Measurements from ENCODE around the gene KIF7. TPM values are rescaled to one million over a fixed set of nuclear protein-coding genes. Genes with fewer than 3 reads are reported as not detected.
"Not testable (repeated sequence)": the region's sequence is repeated elsewhere in the genome, so short reads cannot be mapped to it uniquely, and the experiment has no call there.

The KIF7 gene
- total RNA-seq, 1 experiment from 2014 or later: 20.4 TPM

DNA sequence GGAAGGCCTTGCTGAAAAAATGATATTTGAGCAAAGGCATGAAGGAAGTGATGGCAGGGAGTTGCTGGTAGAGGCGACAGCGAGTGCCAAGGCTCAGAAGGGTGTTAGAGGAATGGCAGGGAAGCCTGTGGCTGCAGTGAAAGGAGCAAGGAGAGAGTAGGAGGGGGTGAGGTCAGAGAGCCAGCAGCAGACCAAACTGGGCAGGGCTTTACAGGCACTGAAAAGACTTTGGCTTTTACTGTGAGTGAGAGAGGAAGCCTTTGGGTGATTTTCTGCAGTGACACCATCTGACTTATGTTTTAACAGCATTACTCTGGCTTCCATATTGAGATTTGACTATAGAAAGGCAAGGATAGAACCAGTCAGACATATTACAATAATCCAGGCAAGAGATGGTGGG, 68.6 kb downstream of the KIF7 start:
- TF ChIP-seq JAZF1 (CRISPR knock-in tag; IDR thresholded peaks at IDR 0.05) (no peak), TCF7 (CRISPR knock-in tag; IDR thresholded peaks at IDR 0.05; ENCODE audit: low read depth) (no peak), ESRRA (CRISPR knock-in tag; IDR thresholded peaks at IDR 0.05; ENCODE audit: borderline replicate concordance) (no peak), NR1H2 (CRISPR knock-in tag; IDR thresholded peaks at IDR 0.05) (no peak), ZNF219 (CRISPR knock-in tag; IDR thresholded peaks at IDR 0.05; ENCODE audit: borderline replicate concordance) (no peak), JUN (CRISPR knock-in tag; IDR thresholded peaks at IDR 0.05) (no peak), GABPB1 (CRISPR knock-in tag; IDR thresholded peaks at IDR 0.05) (no peak), MXD4 (CRISPR knock-in tag; IDR thresholded peaks at IDR 0.05; ENCODE audit: borderline replicate concordance) (no peak), GRHL2 (CRISPR knock-in tag; IDR thresholded peaks at IDR 0.05; ENCODE audit: insufficient replicate concordance, severe bottlenecking) (no peak), ZNF423 (CRISPR knock-in tag; IDR thresholded peaks at IDR 0.05) (no peak), TP53 (CRISPR knock-in tag; IDR thresholded peaks at IDR 0.05) (no peak), CBFB (CRISPR knock-in tag; IDR thresholded peaks at IDR 0.05; ENCODE audit: low read depth) (no peak), ZNF138 (CRISPR knock-in tag; conservative IDR thresholded peaks at IDR 0.05) (no peak)
- TF ChIP-seq, protein P1, sequence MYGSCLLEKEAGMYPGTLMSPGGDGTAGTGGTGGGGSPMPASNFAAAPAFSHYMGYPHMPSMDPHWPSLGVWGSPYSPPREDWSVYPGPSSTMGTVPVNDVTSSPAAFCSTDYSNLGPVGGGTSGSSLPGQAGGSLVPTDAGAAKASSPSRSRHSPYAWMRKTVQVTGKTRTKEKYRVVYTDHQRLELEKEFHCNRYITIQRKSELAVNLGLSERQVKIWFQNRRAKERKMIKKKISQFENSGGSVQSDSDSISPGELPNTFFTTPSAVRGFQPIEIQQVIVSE (CRISPR knock-in tag; IDR thresholded peaks at IDR 0.05; ENCODE audit: borderline replicate concordance): no peak
- TF ChIP-seq, protein P2, sequence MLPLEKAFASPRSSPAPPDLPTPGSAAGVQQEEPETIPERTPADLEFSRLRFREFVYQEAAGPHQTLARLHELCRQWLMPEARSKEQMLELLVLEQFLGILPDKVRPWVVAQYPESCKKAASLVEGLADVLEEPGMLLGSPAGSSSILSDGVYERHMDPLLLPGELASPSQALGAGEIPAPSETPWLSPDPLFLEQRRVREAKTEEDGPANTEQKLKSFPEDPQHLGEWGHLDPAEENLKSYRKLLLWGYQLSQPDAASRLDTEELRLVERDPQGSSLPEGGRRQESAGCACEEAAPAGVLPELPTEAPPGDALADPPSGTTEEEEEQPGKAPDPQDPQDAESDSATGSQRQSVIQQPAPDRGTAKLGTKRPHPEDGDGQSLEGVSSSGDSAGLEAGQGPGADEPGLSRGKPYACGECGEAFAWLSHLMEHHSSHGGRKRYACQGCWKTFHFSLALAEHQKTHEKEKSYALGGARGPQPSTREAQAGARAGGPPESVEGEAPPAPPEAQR (CRISPR knock-in tag; IDR thresholded peaks at IDR 0.05): no peak
- TF ChIP-seq, protein P3, sequence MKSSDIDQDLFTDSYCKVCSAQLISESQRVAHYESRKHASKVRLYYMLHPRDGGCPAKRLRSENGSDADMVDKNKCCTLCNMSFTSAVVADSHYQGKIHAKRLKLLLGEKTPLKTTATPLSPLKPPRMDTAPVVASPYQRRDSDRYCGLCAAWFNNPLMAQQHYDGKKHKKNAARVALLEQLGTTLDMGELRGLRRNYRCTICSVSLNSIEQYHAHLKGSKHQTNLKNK (CRISPR knock-in tag; IDR thresholded peaks at IDR 0.05): no peak
- TF ChIP-seq, protein P4, sequence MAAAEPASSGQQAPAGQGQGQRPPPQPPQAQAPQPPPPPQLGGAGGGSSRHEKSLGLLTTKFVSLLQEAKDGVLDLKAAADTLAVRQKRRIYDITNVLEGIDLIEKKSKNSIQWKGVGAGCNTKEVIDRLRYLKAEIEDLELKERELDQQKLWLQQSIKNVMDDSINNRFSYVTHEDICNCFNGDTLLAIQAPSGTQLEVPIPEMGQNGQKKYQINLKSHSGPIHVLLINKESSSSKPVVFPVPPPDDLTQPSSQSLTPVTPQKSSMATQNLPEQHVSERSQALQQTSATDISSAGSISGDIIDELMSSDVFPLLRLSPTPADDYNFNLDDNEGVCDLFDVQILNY (CRISPR knock-in tag; IDR thresholded peaks at IDR 0.05): no peak
- Mint-ChIP-seq H3K9me3 (no peaks in the 10 kb centered on the region), H3K4me3 (no peak overlapping the region), H3K4me1 (peaks cover under 1% of the 10 kb centered on the region), H3K27ac (no peak overlapping the region), H3K27me3 (ENCODE audit: low read depth) (no peaks in the 10 kb centered on the region), H3K36me3 (peaks cover 47% of the 10 kb centered on the region)
- ATAC-seq: no peak
- DNase-seq (ENCODE audit: low spot score): no peak
- POLR2A ChIA-PET: no interaction called here
- CTCF ChIA-PET: interaction anchor here (0.5 kb wide), 1 partner anchor 14 kb away, joined by 3 read pairs; no protein-coding TSS in a partner anchor

DNA sequence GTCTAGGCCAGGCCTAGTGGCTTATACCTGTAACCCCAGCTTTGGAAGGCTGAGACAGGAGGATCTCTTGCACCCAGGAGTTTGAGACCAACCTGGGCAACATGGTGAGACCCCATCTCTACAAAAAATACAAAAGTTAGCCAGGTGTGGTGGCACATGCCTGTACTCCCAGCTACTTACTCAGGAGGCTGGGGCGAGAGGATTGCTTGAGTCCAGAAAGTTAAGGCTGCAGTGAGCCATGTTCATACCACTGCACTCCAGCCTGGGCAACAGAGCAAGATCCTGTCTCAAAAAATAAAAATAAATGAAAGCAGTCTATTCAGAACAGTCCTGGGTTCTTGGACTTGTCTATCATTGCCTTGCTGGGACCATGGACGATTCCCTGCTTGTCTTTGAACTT, 74.5 kb downstream of the KIF7 start:
- POLR2A ChIA-PET; H3K9me3 Mint-ChIP-seq; CTCF ChIA-PET; H3K27me3 Mint-ChIP-seq (ENCODE audit: low read depth); ATAC-seq; DNase-seq (ENCODE audit: low spot score): not testable (repeated sequence)
- peak; percentile 76; the same call in 1 of the 2 replicates for TF ChIP-seq ZNF121 (CRISPR knock-in tag; IDR thresholded peaks at IDR 0.05)
- H3K4me3 Mint-ChIP-seq: peak overlapping the region; percentile 17; the same call in 1 of the 2 replicates
- H3K27ac Mint-ChIP-seq: peak overlapping the region; percentile 41; the same call in 1 of the 2 replicates
- peaks cover 36% of the 10 kb centered on the region for H3K4me1 Mint-ChIP-seq
- H3K36me3 Mint-ChIP-seq: peaks cover 56% of the 10 kb centered on the region

DNA sequence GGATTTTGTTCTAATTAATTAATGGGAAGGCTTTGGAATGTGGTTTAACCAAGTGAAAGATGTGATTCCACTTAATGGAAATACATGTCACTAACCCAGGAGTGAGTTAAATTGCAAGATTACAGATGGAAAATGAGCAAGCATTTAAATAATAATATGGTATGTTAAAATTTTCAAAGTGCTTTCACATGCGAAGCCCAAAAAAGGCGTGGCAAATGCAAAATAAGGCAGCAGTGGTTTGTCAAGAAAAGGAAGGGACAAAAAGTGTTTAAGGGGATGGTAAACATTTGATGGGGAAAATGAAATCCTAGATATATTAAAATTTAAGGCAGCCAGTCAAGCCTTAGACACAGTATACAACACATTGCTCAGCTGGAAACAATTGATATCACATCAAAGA, 77.1 kb downstream of the KIF7 start:
- H3K27ac Mint-ChIP-seq: peak overlapping the region; percentile 88
- ATAC-seq: no peak
- no peaks in the 10 kb centered on the region for H3K27me3 Mint-ChIP-seq (ENCODE audit: low read depth)
- no peaks in the 10 kb centered on the region for H3K9me3 Mint-ChIP-seq
- no peak for DNase-seq (ENCODE audit: low spot score)
- H3K4me1 Mint-ChIP-seq: peaks cover 36% of the 10 kb centered on the region
- peaks cover 36% of the 10 kb centered on the region for H3K36me3 Mint-ChIP-seq
- H3K4me3 Mint-ChIP-seq: peak overlapping the region; percentile 96
- TF ChIP-seq EMX1 (CRISPR knock-in tag; IDR thresholded peaks at IDR 0.05): no peak
- no peak for TF ChIP-seq RELA (CRISPR knock-in tag; IDR thresholded peaks at IDR 0.05; ENCODE audit: borderline replicate concordance)
- no peak for TF ChIP-seq ZNF121 (CRISPR knock-in tag; IDR thresholded peaks at IDR 0.05)
- TF ChIP-seq, protein P5, sequence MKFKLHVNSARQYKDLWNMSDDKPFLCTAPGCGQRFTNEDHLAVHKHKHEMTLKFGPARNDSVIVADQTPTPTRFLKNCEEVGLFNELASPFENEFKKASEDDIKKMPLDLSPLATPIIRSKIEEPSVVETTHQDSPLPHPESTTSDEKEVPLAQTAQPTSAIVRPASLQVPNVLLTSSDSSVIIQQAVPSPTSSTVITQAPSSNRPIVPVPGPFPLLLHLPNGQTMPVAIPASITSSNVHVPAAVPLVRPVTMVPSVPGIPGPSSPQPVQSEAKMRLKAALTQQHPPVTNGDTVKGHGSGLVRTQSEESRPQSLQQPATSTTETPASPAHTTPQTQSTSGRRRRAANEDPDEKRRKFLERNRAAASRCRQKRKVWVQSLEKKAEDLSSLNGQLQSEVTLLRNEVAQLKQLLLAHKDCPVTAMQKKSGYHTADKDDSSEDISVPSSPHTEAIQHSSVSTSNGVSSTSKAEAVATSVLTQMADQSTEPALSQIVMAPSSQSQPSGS (CRISPR knock-in tag; IDR thresholded peaks at IDR 0.05; ENCODE audit: borderline replicate concordance, low read depth): no peak
- TF ChIP-seq, protein P6, sequence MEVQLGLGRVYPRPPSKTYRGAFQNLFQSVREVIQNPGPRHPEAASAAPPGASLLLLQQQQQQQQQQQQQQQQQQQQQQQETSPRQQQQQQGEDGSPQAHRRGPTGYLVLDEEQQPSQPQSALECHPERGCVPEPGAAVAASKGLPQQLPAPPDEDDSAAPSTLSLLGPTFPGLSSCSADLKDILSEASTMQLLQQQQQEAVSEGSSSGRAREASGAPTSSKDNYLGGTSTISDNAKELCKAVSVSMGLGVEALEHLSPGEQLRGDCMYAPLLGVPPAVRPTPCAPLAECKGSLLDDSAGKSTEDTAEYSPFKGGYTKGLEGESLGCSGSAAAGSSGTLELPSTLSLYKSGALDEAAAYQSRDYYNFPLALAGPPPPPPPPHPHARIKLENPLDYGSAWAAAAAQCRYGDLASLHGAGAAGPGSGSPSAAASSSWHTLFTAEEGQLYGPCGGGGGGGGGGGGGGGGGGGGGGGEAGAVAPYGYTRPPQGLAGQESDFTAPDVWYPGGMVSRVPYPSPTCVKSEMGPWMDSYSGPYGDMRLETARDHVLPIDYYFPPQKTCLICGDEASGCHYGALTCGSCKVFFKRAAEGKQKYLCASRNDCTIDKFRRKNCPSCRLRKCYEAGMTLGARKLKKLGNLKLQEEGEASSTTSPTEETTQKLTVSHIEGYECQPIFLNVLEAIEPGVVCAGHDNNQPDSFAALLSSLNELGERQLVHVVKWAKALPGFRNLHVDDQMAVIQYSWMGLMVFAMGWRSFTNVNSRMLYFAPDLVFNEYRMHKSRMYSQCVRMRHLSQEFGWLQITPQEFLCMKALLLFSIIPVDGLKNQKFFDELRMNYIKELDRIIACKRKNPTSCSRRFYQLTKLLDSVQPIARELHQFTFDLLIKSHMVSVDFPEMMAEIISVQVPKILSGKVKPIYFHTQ (CRISPR knock-in tag; IDR thresholded peaks at IDR 0.05): no peak
- no peak for TF ChIP-seq TEAD1 (CRISPR knock-in tag; IDR thresholded peaks at IDR 0.05)
- no peak for TF ChIP-seq CBFB (CRISPR knock-in tag; IDR thresholded peaks at IDR 0.05; ENCODE audit: low read depth)
- ChIA-PET CTCF (interaction anchor here (0.7 to 1.4 kb wide), 6 partner anchors 46 to 371 kb away, joined by 3 to 5 read pairs (median 4); partner anchors contain the start of gene RHCG), POLR2A (interaction anchor here (0.6 kb wide), 1 partner anchor 83 kb away, joined by 3 read pairs; no protein-coding TSS in a partner anchor)

Data from WTC11 (cell line).